H1 (cell line): ENCODE measurements around the gene NELL2. TPM values are rescaled to one million over a fixed set of nuclear protein-coding genes. Genes with fewer than 3 reads are reported as not detected.

Source experiments
- CTCF ChIA-PET: fragments of 300-600 bp; sonication (Branson Sonifier 250); formaldehyde crosslinking; loops from one replicate; lab custom pipeline; 2021; ENCODE audit not compliant: partially characterized antibody; lab: Charles Lee
- POLR2A ChIA-PET: fragments of 300-600 bp; sonication (Branson Sonifier 250); formaldehyde crosslinking; loops from one replicate; lab custom pipeline; 2021; ENCODE audit warnings: inconsistent platforms; ENCODE audit not compliant: partially characterized antibody; lab: Charles Lee
- DNase-seq, 2 experiments: peaks; one replicate each; pipeline versions ENCODE4 v3.0.0 to v3.0.0-alpha.2; 2010 to 2022; ENCODE audit warnings: low spot score in 2 of 2, low read depth in 1 of 2, mixed read lengths in 1 of 2
- FAIRE-seq: peaks from 2 replicates; lab custom pipeline; 2011; peaks lifted over from hg19 to GRCh38; lab: Jason Lieb, UNC
- H2AFZ ChIP-seq: 2 replicates; pipeline ENCODE4 v1.8.1; 2012; ENCODE audit warnings: low read length, inconsistent platforms
- H2AK5ac ChIP-seq: 2 replicates; pipeline ENCODE4 v1.6.1; 2013; ENCODE audit warnings: low read depth, low read length
- H2BK120ac ChIP-seq: replicated peaks from 2 replicates; pipeline ENCODE3; 2013; ENCODE audit warnings: low read depth, low read length, inconsistent platforms
- H2BK12ac ChIP-seq: 2 replicates; pipeline ENCODE4 v1.6.1; 2013; ENCODE audit warnings: low read depth, low read length
- H2BK15ac ChIP-seq: 2 replicates; pipeline ENCODE4 v1.6.1; 2013; ENCODE audit warnings: low read length
- H2BK20ac ChIP-seq: 2 replicates; pipeline ENCODE4 v1.6.1; 2013; ENCODE audit warnings: low read length
- H2BK5ac ChIP-seq: 2 replicates; pipeline ENCODE4 v1.6.1; 2013; ENCODE audit warnings: low read depth, low read length
- H3K14ac ChIP-seq: 2 replicates; pipeline ENCODE4 v1.6.1; 2013; ENCODE audit warnings: inconsistent platforms; ENCODE audit not compliant: insufficient read length
- H3K18ac ChIP-seq: 2 replicates; pipeline ENCODE4 v1.6.1; 2013; ENCODE audit warnings: low read length; ENCODE audit errors: extremely low read depth
- H3K23ac ChIP-seq: 2 replicates; pipeline ENCODE4 v1.6.1; 2013; ENCODE audit warnings: inconsistent platforms; ENCODE audit not compliant: insufficient read length
- H3K23me2 ChIP-seq: 2 replicates; pipeline ENCODE4 v1.6.1; 2013; ENCODE audit warnings: low read depth, low read length
- H3K27ac ChIP-seq: 2 replicates; pipeline ENCODE4 v1.6.1; 2011; ENCODE audit warnings: low read depth, low read length, inconsistent platforms
- H3K27me3 ChIP-seq, 4 experiments: replicated peaks in 1 of 4; 1 replicate in 1 of 4; 2 replicates in 3 of 4; pipeline versions ENCODE4 v1.6.1 to v1.8.1; 2011 to 2013; ENCODE audit warnings: low read length in 3 of 4, mild to moderate bottlenecking in 3 of 4, inconsistent platforms in 2 of 4, mixed read lengths in 2 of 4, moderate library complexity in 1 of 4; ENCODE audit not compliant: control insufficient read depth in 3 of 4, insufficient read depth in 3 of 4; ENCODE audit errors: extremely low read depth in 1 of 4
- H3K36me3 ChIP-seq, 4 experiments: 2 replicates each; pipeline versions ENCODE4 v1.6.1 to v1.8.1; 2011 to 2013; ENCODE audit warnings: mild to moderate bottlenecking in 4 of 4, low read length in 3 of 4, moderate library complexity in 2 of 4, control low read depth in 1 of 4, inconsistent platforms in 1 of 4; ENCODE audit not compliant: insufficient read depth in 4 of 4, control insufficient read depth in 2 of 4
- H3K4ac ChIP-seq: replicated peaks from 2 replicates; pipeline ENCODE3; 2013; ENCODE audit warnings: low read length, low read depth, mixed read lengths, inconsistent platforms; ENCODE audit not compliant: insufficient read length
- H3K4me1 ChIP-seq, 4 experiments: replicated peaks in 1 of 4; 1 replicate in 1 of 4; 2 replicates in 3 of 4; pipeline versions ENCODE4 v1.6.1 to v1.8.1; 2011 to 2013; ENCODE audit warnings: low read length in 3 of 4, inconsistent platforms in 2 of 4, mixed read lengths in 1 of 4; ENCODE audit not compliant: insufficient read depth in 4 of 4, control insufficient read depth in 3 of 4
- H3K4me2 ChIP-seq, 2 experiments: 2 replicates each; pipeline versions ENCODE4 v1.6.1 to v1.8.1; 2011 to 2013; ENCODE audit warnings: low read depth in 2 of 2, low read length in 2 of 2, control low read depth in 1 of 2, inconsistent platforms in 1 of 2, mild to moderate bottlenecking in 1 of 2; ENCODE audit not compliant: insufficient read depth in 1 of 2
- H3K4me3 ChIP-seq, 4 experiments: fragments of 200-600, 300-600 bp in 1 of 4; sonication (generic), shearing (Covaris generic), sonication (Bioruptor Twin) in 1 of 4; 2 replicates each; pipeline versions ENCODE4 v1.5.1 to v1.8.1; 2011 to 2016; ENCODE audit warnings: low read length in 4 of 4, low read depth in 3 of 4, control low read depth in 2 of 4, inconsistent platforms in 2 of 4, mild to moderate bottlenecking in 2 of 4, mixed read lengths in 1 of 4, moderate library complexity in 1 of 4; ENCODE audit not compliant: insufficient read depth in 2 of 4; ENCODE audit errors: extremely low read depth in 1 of 4
- H3K56ac ChIP-seq: replicated peaks from 2 replicates; pipeline ENCODE3; 2013; ENCODE audit warnings: low read depth, mild to moderate bottlenecking, mixed read lengths, low read length, inconsistent platforms; ENCODE audit not compliant: insufficient read length
- H3K79me1 ChIP-seq: 2 replicates; pipeline ENCODE4 v1.6.1; 2013; ENCODE audit warnings: low read depth, low read length, control low read depth
- H3K79me2 ChIP-seq, 2 experiments: 2 replicates each; pipeline versions ENCODE4 v1.6.1 to v1.8.1; 2012 to 2013; ENCODE audit warnings: low read length in 2 of 2, mild to moderate bottlenecking in 2 of 2, inconsistent platforms in 1 of 2; ENCODE audit not compliant: insufficient read depth in 2 of 2, control insufficient read depth in 1 of 2
- H3K9ac ChIP-seq, 4 experiments: replicated peaks in 1 of 4; 1 replicate in 1 of 4; 2 replicates in 3 of 4; pipeline versions ENCODE4 v1.6.1 to v1.8.1; 2011 to 2013; ENCODE audit warnings: low read depth in 3 of 4, low read length in 3 of 4, control low read depth in 2 of 4, mild to moderate bottlenecking in 2 of 4, moderate library complexity in 2 of 4, inconsistent platforms in 1 of 4; ENCODE audit errors: extremely low read depth in 1 of 4
- H3K9me3 ChIP-seq, 2 experiments: 2 replicates each; pipeline versions ENCODE4 v1.6.1 to v1.8.1; 2012 to 2013; ENCODE audit warnings: mild to moderate bottlenecking in 2 of 2, moderate library complexity in 2 of 2, control low read depth in 1 of 2, inconsistent platforms in 1 of 2, low read depth in 1 of 2, low read length in 1 of 2, mixed read lengths in 1 of 2; ENCODE audit not compliant: insufficient read depth in 2 of 2
- H4K20me1 ChIP-seq, 2 experiments: replicated peaks in 1 of 2; 2 replicates each; pipeline versions ENCODE3 to v1.8.1; 2011 to 2013; ENCODE audit warnings: inconsistent platforms in 2 of 2, low read length in 2 of 2, mild to moderate bottlenecking in 1 of 2; ENCODE audit not compliant: insufficient read depth in 2 of 2, control insufficient read depth in 1 of 2
- H4K5ac ChIP-seq: 2 replicates; pipeline ENCODE4 v1.6.1; 2013; ENCODE audit warnings: low read length, low read depth, mixed read lengths, inconsistent platforms; ENCODE audit not compliant: insufficient read length
- H4K8ac ChIP-seq: 2 replicates; pipeline ENCODE4 v1.8.0; 2013; ENCODE audit warnings: mild to moderate bottlenecking, moderate library complexity, low read length, inconsistent platforms; ENCODE audit not compliant: insufficient read depth; ENCODE audit errors: extremely low read depth
- H4K91ac ChIP-seq: replicated peaks from 2 replicates; pipeline ENCODE3; 2013; ENCODE audit warnings: low read length, mixed read lengths, inconsistent platforms; ENCODE audit not compliant: insufficient read length
- GTF2F1 ChIP-seq: IDR thresholded peaks from 2 replicates; pipeline ENCODE4 v1.6.1; 2012; ENCODE audit warnings: low read depth, low read length, improper control_type of control experiment, borderline replicate concordance
- HDAC2 ChIP-seq, 2 experiments: fragments of 300-600 bp in 1 of 2; sonication (generic) in 1 of 2; IDR thresholded peaks; 2 replicates each; pipeline ENCODE4 v1.6.1; 2011 to 2012; ENCODE audit warnings: low read depth in 2 of 2, low read length in 2 of 2, mild to moderate bottlenecking in 2 of 2, moderate library complexity in 2 of 2, borderline replicate concordance in 1 of 2, inconsistent platforms in 1 of 2
- KDM1A ChIP-seq: fragments of 200-600, 300-600 bp; sonication (generic); IDR thresholded peaks from 2 replicates; pipeline ENCODE4 v1.7.1; 2016; ENCODE audit warnings: mild to moderate bottlenecking, low read length, borderline replicate concordance
- SIN3A ChIP-seq, 2 experiments: IDR thresholded peaks in 1 of 2; conservative IDR thresholded peaks in 1 of 2; 2 replicates each; pipeline ENCODE4 v1.6.1; 2011 to 2012; ENCODE audit warnings: low read length in 2 of 2, improper control_type of control experiment in 1 of 2, low read depth in 1 of 2, mild to moderate bottlenecking in 1 of 2
- SP4 ChIP-seq: IDR thresholded peaks from 2 replicates; pipeline ENCODE4 v1.6.1; 2012; ENCODE audit warnings: low read length, inconsistent platforms
- TAF7 ChIP-seq: optimal IDR thresholded peaks from 2 replicates; pipeline ENCODE3; 2011; ENCODE audit warnings: low read depth, mild to moderate bottlenecking, inconsistent platforms, low read length, moderate library complexity, borderline replicate concordance
- TBP ChIP-seq: IDR thresholded peaks from 2 replicates; pipeline ENCODE4 v1.6.1; 2011; ENCODE audit warnings: low read depth, low read length, improper control_type of control experiment
- ZNF274 ChIP-seq: IDR thresholded peaks from 2 replicates; pipeline ENCODE4 v1.7.0; 2012; ENCODE audit warnings: low read length, borderline replicate concordance; ENCODE audit errors: extremely low read depth
- WGBS, 2 experiments: shearing (Covaris generic) in 1 of 2; methylation state at CpG; one replicate each; pipeline versions ENCODE4 v1.1.6 to v1.1.7; 2013 to 2015; ENCODE audit warnings: low lambda C conversion rate in 2 of 2, mixed read lengths in 2 of 2, inconsistent platforms in 1 of 2, low coverage in 1 of 2, missing lambda C conversion rate in 1 of 2; ENCODE audit not compliant: insufficient replicate concordance in 2 of 2, insufficient coverage in 1 of 2, insufficient read length in 1 of 2; ENCODE audit errors: extremely low coverage in 1 of 2, missing lambda C conversion rate in 1 of 2; 5-methylcytosine and 5-hydroxymethylcytosine counted together
- polyA plus RNA-seq, 7 experiments: library from polyadenylated mRNA; depleted of rRNA in 3 of 7; stranded (reverse) in 5 of 7; unstranded in 2 of 7; fragments of >200 nt in 5 of 7; fragments of 200-250 nt in 2 of 7; gene quantifications; 1 replicate in 5 of 7; 2 replicates in 1 of 7; 4 replicates in 1 of 7; pipeline versions ENCODE4 v1.2.1 to v1.2.3, GENCODE V29; 2011 to 2013; ENCODE audit warnings: missing spikeins in 2 of 7, mixed read lengths in 2 of 7
- total RNA-seq: library from RNA; stranded (reverse); fragmentation: NEBNext Ultra II Directional; extraction: Animal tissue kit (Norgen Biotek cat#: 25700); gene quantifications from 2 replicates; pipeline ENCODE4 v1.2.1, GENCODE V29; 2021
- TF ChIP-seq, protein P1 (sequence below): IDR thresholded peaks from 2 replicates; pipeline ENCODE4 v1.6.1; 2011; ENCODE audit warnings: low read depth, mild to moderate bottlenecking, low read length; ENCODE audit not compliant: insufficient read depth
- TF ChIP-seq, protein P2 (sequence below): IDR thresholded peaks from 2 replicates; pipeline ENCODE4 v1.6.1; 2012; ENCODE audit warnings: low read length, inconsistent platforms

Gene NELL2
- total and polyA plus RNA-seq, 2 of the 8 experiments (the other 6 are each of a cell fraction or from before 2014, with no cell fraction given) = 54.2 to 56.8 TPM

DNA sequence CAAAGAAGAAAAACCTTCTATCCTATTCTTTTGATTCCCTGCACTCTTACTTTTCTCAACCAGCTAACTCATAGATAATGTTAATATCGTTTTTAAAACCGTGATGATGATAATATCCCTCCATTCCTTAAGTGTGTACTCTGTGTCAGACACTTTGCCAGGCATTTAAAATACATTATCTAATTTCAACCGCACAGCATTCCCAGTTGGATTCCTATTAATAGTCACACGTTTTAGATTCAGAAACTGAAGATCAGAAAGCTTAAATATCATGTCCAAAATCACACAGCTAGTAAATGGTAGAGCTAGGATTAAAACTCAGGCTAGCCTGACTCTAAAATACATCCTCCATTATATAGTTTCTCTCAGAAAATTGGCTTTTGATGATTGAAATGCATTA is 366.0 kb downstream of the NELL2 start:
- H3K27ac ChIP-seq = no peak overlapping the region

More for the DNA sequence above, 366.0 kb downstream of the NELL2 start:
- H3K79me2 ChIP-seq = no peaks in the 10 kb centered on the region
- no peak for TF ChIP-seq KDM1A
- no peak for TF ChIP-seq TBP
- TF ChIP-seq, protein P1, sequence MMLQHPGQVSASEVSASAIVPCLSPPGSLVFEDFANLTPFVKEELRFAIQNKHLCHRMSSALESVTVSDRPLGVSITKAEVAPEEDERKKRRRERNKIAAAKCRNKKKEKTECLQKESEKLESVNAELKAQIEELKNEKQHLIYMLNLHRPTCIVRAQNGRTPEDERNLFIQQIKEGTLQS = no peak
- no peak for TF ChIP-seq GTF2F1
- no peak for TF ChIP-seq ZNF274
- TF ChIP-seq SP4 = no peak
- TF ChIP-seq SIN3A (conservative IDR thresholded peaks at IDR 0.05 in 1 of 2, IDR thresholded peaks at IDR 0.05 in 1 of 2; ENCODE audit: low read depth in 1 of 2, low read length in 2 of 2) = no peak
- no peak for TF ChIP-seq HDAC2 (IDR thresholded peaks at IDR 0.05; ENCODE audit: borderline replicate concordance in 1 of 2, low read depth in 2 of 2, low read length in 2 of 2)
- TF ChIP-seq TAF7 = no peak
- TF ChIP-seq, protein P2, sequence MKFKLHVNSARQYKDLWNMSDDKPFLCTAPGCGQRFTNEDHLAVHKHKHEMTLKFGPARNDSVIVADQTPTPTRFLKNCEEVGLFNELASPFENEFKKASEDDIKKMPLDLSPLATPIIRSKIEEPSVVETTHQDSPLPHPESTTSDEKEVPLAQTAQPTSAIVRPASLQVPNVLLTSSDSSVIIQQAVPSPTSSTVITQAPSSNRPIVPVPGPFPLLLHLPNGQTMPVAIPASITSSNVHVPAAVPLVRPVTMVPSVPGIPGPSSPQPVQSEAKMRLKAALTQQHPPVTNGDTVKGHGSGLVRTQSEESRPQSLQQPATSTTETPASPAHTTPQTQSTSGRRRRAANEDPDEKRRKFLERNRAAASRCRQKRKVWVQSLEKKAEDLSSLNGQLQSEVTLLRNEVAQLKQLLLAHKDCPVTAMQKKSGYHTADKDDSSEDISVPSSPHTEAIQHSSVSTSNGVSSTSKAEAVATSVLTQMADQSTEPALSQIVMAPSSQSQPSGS = no peak
- TF ChIP-seq, all 59 proteins: peak for 0
- Histone ChIP-seq H2AK5ac (no peak overlapping the region), H3K14ac (no peak overlapping the region), H2BK20ac (no peak overlapping the region), H4K8ac (no peak overlapping the region), H4K5ac (no peak overlapping the region), H3K27me3 (no peaks in the 10 kb centered on the region), H3K79me1 (no peaks in the 10 kb centered on the region), H2BK5ac (no peak overlapping the region), H3K4me2 (no peak overlapping the region), H3K9me3 (no peaks in the 10 kb centered on the region), H3K36me3 (no peaks in the 10 kb centered on the region), H2BK120ac (no peak overlapping the region), H3K9ac (no peak overlapping the region), H3K4ac (no peak overlapping the region), H2BK12ac (no peak overlapping the region), H2BK15ac (no peak overlapping the region), H4K91ac (no peak overlapping the region), H2AFZ (no peak overlapping the region), H3K4me3 (no peak overlapping the region), H3K18ac (no peak overlapping the region), H4K20me1 (no peaks in the 10 kb centered on the region), H3K56ac (no peak overlapping the region), H3K4me1 (no peaks in the 10 kb centered on the region), H3K23ac (no peak overlapping the region), H3K23me2 (no peaks in the 10 kb centered on the region)
- 94% methylated on average over 4 of the region's 4 CpGs; no CpG with 5 or more reads in 1 of the 2 experiments for WGBS, 2 experiments
- DNase-seq = no peak
- CTCF ChIA-PET = interaction anchor here (1.1 to 2.8 kb wide), 6 partner anchors 8 to 32 kb away, joined by 3 to 15 read pairs (median 8); no protein-coding TSS in a partner anchor
- POLR2A ChIA-PET = no interaction called here
- FAIRE-seq = no peak
